HG02943 (cell line): ENCODE data around the gene YBX1.

Source experiments
- ATAC-seq: cut with Tn5 transposase; IDR thresholded peaks from one replicate; pipeline ENCODE4 v1.9.1; 2021; ENCODE audit warnings: mild to moderate bottlenecking, low read depth, moderate library complexity; ENCODE audit not compliant: unreplicated experiment

The YBX1 gene

GRCh38 chr1:42681741-42682483 is at the start of gene YBX1:
Gene YBX1, plus strand, starts transcription at chr1:42682418. Its CDS starts 148 bp downstream, at chr1:42682566.
- ATAC-seq, result peak; percentile 92

- ATAC-seq, result no peak
These were observed 43.1 kb upstream of the YBX1 start for GRCh38 chr1:42639116-42639515.

GRCh38 chr1:42646056-42646455 is 36.2 kb upstream of the YBX1 start:
- no peak for ATAC-seq

DNA sequence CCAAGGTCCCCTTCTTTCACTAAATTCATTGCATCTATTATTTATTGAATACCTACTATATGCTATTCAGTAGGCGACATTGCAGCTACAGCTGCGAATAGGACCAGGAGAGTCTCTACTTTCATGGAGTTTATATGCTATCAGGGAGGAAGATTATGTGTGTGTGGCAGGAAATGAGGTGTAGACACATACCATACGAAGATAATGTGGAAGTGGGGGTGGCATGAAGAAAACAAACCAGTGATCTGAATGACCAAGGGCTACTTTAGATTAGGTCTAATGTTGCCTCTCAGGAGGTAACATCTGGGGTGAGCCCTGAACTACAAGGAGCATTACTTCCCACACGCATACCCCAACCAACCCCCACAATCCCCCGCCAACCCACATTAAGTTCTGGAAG is 25.0 kb upstream of the YBX1 start:
- no peak for ATAC-seq

DNA sequence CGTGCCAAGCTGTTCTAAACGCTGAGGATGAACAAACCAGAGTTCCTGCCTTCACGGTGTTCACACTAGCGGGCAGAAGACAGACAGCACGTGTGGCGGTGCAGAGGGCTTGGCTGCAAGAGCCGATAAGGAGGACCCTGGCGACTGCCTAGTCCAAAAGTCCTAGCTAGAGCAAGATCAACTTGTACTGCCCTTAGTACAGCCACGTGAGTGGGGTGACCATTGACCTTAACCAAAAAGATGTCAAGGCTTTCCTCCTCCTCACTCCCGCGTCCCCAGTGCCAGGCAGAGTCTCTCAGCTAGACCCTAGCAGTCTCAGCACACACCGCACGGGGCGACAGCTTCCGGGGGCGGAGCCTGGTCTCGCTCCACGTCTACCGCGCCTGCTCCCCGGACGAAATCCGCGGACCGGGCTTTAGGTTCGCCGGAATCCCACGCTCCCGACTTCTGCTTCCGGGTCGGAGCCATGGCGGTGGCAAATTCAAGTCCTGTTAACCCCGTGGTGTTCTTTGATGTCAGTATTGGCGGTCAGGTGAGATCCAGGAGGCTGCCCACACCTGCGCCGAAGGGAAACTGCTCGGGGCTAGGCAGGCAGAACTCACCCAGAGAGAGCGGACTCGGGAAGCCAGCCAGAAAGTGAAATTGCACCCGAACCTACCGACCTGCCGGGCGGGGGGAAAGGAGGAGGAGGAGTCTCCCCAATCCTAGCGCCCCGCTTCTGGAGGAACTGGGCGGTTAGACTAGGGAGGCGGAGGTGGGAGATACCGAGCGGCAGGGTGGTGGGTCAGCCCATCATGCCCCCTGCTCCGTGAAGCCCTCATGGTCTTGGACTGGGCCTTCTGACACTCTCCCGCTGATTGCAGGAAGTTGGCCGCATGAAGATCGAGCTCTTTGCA is 24.0 kb upstream of the YBX1 start, which contains the start of gene PPIH:
TSS of gene PPIH (plus strand) at position 443 of the 896 bp plus-strand sequence. CDS start at position 467, 24 bp downstream.
- ATAC-seq, result peak; percentile 92

DNA sequence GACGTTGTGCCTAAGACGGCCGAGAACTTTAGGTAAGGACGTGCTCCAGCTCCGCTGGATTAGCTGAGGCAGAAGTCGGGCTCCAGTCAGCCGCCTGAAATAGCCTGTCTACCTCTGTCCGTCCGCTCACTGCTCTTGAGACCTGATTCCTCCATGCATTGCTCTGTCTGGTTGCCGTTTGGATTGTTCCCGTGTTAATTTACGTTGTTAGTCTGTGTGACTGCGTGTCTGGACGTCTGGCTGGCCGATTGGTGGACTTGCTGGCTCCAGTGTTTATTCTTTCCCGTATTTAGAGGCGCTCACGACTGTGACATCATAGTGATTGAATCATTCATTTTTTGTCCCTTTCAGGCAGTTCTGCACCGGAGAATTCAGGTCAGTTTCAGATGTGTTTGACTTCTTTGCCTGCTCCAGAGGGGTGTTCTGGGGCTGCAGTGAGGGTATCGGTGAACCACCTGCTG is 23.3 kb upstream of the YBX1 start:
- ATAC-seq, result no peak

- no peak for ATAC-seq
These were observed 21.2 kb upstream of the YBX1 start for GRCh38 chr1:42660907-42661500.

GRCh38 chr1:42669936-42670335 is 12.3 kb upstream of the YBX1 start:
- ATAC-seq, result no peak

DNA sequence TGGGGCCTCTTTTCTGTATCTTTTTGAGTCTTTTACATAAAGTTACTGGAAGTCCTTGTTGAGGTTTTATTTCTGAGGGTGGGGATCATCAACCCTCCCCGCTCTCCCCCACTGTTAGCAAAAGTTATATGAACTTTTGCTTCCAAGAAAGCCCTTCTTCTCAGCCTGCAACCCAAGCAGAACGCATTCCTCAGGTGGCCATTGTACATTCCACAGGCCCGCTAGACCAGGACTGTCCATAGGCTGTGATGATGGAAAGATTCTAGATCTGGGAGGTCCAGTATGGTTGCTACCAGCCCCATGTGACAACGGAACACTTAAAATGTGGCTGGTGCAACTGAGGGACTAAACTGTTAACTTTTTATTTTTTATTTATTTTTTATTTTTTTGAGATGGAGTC is 11.8 kb upstream of the YBX1 start:
- ATAC-seq, result no peak

DNA sequence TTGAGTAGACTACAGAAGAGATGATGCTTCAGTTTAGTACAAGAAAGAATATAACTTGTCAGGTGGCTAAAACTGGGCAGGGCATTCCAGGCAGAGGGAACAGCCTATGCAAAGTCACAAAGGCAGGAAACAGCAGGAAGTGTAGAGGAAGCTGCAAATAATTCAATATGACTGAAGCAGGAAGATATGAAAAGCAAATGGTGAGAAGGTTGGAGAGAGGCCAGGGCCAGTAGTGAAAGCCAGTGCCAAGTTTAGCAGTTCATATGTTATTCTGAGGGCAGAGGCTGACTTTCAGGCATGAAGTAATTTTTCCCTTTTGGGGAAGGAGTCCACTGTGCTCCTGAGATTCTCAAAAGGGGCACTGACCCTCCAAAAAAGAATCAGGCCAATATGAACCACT is 8.0 kb upstream of the YBX1 start:
- no peak for ATAC-seq

DNA sequence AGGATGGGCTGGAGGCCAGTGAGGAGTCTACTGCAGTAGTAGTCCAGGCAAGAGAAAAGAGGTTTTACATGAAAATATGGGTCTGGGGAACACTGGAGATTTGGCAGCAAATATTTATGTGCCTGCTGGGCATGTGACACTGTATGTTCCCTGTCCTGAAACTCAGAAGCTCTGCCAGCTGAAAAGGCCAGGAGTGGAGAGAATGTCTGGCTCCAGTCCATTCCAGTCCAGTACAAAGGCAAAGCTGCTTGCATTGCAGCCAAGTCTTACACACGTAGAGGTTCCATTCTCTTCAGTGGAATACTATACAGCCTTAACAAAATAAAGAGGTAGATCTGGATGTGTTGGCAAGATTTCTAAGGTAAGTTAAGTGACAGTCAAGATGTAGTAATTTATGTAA is 7.5 kb upstream of the YBX1 start:
- ATAC-seq, result no peak

GRCh38 chr1:42675467-42675866 is 6.8 kb upstream of the YBX1 start:
- ATAC-seq, result no peak

- no peak for ATAC-seq
These were observed 5.6 kb upstream of the YBX1 start for GRCh38 chr1:42676534-42677087.

- ATAC-seq, result no peak
These were observed 2.7 kb upstream of the YBX1 start for GRCh38 chr1:42679364-42679983.

DNA sequence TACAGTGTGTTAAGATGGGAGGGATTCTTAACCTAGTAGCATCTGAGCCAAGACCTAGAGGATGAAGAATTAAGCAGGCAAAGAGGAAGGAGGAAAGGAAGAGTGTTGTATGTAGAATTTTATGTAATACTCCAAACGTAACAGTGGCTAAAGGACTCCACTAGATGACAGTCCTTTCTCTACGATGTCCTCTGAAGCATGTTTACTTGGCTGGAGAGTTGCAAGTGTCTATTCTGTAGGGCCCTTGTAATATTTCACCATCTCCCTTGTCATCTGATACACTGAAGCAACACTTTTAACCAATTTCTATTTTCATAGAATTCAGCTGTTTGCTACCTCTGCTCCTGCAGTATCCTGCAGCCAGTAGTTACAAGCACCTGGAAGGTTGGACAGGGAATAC is 2.2 kb upstream of the YBX1 start:
- no peak for ATAC-seq

GRCh38 chr1:42680921-42681683 is 1.1 kb upstream of the YBX1 start:
- ATAC-seq, result no peak

DNA sequence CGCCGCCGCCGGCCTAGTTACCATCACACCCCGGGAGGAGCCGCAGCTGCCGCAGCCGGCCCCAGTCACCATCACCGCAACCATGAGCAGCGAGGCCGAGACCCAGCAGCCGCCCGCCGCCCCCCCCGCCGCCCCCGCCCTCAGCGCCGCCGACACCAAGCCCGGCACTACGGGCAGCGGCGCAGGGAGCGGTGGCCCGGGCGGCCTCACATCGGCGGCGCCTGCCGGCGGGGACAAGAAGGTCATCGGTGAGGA is 193 bp downstream of the YBX1 start:
- peak; percentile 15 for ATAC-seq

- peak; percentile 44 for ATAC-seq
These were observed 717 bp downstream of the YBX1 start for GRCh38 chr1:42682739-42683531.

- no peak for ATAC-seq
These were observed 1.9 kb downstream of the YBX1 start for GRCh38 chr1:42684139-42684538.
